Hippocampal formation (tissue), 2 donors: ENCODE data around the gene FERMT2.
"Not testable (repeated sequence)": the region's sequence is repeated elsewhere in the genome, so short reads cannot be mapped to it uniquely, and the experiment has no call there.

Experiments used
- DNase-seq, 2 donors: peaks; one replicate each; lab custom pipeline; 2025; lab: John Stamatoyannopoulos, UW

FERMT2 gene

DNA sequence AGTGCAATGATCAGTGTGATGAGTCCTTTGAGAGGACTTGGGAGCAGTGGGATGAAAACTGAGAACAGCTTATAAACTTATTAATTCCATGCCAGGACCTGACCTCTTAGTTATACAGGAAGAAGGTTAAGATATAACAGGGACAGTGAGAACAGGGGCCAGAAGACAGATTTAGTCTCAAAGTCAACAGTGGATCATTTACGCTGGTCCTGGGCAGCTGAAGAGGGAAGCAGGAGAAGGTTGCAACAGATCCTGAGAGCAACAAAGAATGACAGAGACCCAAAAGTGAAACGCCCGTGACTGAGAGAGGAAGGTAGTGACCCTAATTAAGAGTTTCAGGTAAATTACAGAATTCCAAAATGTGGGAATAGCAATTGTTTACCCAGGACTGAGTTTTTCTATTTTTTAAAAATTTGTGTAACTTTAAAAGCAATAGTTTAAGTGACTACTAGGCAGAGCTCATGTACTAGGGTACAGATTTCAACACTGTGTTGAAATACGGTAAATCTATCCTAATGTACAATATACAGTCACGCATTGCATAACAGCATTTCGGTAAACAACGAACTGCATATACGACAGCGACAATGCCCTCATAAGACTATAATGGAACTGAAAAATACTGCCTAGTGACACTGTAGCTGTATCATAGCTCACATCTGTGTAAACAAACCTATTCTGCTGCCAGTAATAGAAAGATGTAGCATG is 81.8 kb downstream of the FERMT2 start:
- DNase-seq = no peak

- not testable (repeated sequence) for DNase-seq
Observed at GRCh38 chr14:52864893-52865292, 86.0 kb downstream of the FERMT2 start.

- no peak for DNase-seq
Observed at GRCh38 chr14:52863334-52863700, 87.5 kb downstream of the FERMT2 start.

GRCh38 chr14:52862632-52863333 is 88.1 kb downstream of the FERMT2 start:
- no peak for DNase-seq

DNA sequence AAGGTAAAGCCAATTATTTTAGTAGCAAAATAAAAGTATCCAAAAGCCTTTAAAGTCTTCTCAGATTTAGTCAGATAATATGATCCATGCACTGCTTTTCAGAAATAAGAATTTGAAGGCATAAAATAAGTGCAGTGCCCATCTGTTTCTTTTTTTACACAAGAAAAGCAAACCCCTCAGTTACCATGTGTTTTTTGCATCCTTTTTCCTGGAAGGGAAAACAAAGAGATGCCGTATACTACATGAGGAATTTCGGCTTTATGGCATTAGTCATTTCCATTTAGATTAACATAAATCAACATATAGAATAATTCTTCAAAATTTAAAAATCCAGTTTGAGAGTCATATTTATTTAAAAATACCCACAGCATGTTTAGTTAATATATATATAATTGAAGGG is 89.4 kb downstream of the FERMT2 start:
- no peak for DNase-seq

DNA sequence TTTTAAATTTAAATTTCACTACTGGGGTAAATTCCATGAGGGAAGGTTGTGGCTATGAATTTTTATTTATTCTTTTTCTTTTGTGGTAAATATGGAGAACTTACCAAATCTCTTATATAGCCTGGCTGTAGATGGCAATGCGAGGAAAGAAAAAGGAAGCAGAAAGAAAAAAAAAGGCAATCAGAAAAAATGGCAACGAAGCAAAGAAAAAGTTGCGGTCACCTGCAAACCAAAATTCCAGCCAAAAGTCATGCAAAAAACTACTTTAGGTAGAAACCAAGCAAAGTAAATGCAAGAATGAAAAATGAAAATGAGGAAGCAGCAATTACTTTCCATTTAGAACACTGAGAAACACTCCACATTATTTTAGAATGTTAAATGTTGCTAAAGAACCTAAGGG is 89.9 kb downstream of the FERMT2 start:
- no peak for DNase-seq

- no peak for DNase-seq
Observed at GRCh38 chr14:52860209-52860608, 90.6 kb downstream of the FERMT2 start.

DNA sequence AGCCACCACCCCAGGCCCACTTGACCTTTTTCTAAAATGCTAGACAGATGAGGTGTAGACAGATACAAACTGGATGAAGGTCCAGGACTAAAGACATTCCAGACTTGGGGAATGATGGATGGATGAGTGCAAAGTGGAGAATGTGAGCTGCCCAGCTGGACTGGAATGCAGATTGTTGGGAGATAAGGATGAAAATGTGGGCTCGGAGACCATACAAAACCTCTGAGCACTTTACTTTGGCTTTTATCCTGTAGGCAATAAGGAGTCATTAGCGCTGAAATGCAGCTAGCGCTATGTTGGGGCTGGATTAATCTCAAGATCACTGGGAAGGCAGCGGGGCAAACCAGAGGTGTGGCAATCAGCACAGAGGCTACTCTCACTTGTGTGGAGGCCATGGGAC is 94.7 kb downstream of the FERMT2 start:
- no peak for DNase-seq

DNA sequence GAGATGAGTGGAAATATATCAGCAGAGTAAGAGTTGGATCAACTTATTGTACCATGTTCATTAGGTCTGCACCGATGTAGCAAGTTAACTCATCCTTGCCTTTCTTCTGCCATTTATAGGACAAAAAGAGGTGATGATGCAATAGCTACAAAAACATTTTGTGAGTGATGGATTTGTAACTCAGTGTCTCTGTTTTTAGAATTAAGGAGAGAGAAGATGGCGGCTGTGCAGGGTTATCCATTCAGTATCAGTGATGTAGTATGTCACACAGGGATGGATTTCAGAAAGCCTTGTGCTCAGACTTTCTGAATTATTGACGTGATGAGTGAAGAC is 97.4 kb downstream of the FERMT2 start:
- DNase-seq = no peak

DNA sequence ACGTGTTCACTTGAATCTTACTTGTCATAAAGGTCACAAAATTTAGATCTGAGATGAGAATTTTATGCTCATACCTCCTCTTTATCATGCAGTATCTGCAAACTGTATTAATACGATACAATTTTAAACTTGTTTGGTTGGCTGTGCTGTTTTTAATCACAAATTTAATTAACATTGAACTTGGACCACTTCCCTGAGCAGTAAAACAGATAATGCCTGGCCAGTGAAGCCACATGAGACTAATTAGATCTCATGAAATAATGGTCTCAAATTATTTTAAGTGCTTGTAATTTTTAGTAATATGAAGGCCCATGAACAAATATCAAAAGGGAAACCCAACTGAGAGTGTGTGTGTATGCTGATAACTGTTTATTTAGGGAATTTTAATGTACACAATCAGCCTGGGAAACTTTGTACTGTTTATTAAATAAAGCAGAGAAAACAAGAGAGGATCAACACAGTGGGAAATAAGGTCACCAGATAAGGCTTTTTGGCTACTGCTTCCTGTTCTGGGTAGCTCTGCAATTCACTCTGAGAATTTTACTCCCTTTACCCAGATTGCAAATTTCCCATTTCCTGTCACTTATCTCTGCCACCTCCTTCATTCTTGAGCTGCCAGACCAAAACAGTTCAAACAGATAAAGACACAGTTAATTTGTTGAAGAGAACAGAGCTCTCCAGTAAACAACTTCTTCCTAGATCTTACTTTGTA is 97.9 kb downstream of the FERMT2 start:
- no peak for DNase-seq

DNA sequence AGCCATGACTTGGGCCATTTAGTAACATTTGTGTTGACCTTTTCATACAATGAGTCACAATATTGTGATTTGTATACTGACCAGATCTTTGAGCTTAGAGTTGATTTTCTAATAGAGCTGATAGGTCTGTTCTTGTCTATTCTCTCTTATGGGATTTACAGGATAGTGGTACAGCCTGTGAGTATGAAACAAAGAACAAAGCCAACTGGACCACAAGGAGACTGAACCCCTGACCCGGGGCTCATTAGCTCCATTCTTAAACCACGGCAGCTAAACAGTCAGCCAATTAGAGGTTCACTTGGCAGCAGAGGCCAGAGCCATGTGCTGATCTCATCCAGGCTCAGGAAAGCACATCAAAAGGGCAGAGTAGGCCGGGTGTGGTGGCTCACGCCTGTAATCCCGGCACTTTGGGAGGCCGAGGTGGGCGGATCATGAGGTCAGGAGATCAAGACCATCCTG is 100.4 kb downstream of the FERMT2 start:
- DNase-seq = no peak

GRCh38 chr14:52848626-52849025 is 102.2 kb downstream of the FERMT2 start:
- DNase-seq = no peak

- DNase-seq = no peak
Observed at GRCh38 chr14:52846591-52846990, 104.3 kb downstream of the FERMT2 start.

- DNase-seq = no peak
Observed at GRCh38 chr14:52845081-52845480, 105.8 kb downstream of the FERMT2 start.

DNA sequence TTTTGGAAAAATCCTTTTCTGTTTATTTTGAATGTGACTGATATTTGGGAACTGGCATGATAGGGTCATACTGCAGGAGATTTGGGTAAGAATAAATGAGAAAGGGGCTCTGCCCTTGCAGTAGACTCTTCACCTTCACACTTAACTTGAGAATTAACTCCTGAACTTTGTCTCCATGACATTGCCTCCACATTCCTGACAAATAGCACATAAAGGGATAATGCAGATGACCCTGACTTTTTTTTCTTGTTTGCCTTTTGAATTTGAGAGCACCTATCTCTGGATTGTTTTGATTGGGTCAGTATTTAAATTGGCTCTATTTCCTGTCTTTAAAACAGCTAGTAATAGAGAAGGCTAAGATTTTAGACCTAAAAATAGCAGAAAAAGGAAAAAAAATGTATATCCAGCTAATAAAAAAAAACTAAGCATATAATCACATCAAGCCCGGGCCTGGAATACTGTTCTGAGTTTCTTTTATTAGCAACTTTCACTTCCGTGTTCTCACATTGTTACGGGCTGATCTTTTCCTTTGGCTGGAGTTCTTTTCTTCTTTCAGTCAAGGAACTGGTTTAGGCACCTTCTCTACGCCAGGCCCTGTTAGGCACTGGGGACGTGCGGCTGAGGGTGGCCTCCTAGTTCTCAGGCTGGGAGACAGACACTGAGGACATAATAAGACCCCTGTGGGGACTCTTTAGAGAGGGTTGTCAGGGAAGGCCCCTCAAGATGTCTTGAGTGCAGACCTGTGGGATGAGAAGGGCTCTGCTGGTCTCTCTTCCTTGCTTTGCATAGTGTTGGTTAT is 106.4 kb downstream of the FERMT2 start:
- no peak for DNase-seq

DNA sequence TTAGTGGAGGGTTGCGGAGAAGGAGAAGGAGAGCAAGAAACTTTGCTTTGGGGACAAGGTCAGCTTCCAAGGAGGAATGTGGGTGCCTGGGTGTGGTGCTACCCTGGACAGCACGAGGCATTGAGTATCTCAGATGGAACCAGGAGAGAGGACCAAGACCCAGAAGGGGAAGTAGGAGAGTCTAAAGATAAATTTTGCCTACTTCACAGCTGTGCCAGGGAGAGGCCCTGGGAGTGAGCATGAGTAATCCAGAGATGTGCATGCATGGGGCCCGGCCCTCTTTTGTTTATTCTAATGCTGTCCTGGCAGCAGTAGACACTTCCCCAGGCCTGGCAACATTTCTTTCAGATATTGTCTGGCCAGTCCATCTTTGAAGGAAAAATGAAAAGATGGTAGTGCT is 110.0 kb downstream of the FERMT2 start:
- DNase-seq = peak in 1 of 2 donors; percentile 34

- DNase-seq = no peak
Observed at GRCh38 chr14:52837451-52837850, 113.4 kb downstream of the FERMT2 start.

- DNase-seq = no peak
Observed at GRCh38 chr14:52836063-52836462, 114.8 kb downstream of the FERMT2 start.

DNA sequence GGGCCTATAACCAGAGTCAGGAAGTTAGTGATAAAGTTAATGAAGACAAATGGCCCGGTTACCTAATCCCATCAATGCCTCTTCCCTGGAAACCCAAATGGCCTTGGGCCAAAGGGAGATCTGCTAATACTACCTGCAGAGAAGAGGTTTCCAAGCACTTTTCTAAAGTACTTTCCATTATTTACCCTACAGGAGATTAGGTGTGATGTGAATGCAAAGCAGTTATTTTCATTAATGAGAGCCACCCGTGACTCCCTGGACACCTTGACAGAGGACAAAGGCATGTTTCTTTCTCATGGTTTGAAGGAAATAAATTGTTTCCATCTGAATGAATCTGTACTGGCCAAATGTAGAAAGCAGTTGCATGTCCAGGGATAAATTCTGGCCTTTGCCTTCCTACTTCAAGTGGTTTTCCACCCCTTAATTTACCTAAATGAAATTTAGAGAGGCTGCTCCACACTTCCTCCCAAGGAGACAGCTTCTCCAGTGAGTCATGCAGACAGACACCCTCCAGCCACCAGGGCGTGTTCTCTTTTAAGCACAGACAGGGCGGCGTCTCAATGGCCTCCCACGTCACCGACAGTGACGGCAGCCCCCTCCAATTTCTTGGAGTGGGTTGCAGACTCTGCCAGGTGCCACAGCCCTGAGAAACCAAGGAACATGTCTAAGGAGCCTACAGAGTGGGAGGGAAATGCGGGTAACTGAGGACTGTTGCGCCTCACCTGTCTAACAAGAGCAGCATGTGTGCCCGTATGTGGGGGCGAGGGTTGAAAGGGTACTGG is 115.5 kb downstream of the FERMT2 start:
- no peak for DNase-seq

DNA sequence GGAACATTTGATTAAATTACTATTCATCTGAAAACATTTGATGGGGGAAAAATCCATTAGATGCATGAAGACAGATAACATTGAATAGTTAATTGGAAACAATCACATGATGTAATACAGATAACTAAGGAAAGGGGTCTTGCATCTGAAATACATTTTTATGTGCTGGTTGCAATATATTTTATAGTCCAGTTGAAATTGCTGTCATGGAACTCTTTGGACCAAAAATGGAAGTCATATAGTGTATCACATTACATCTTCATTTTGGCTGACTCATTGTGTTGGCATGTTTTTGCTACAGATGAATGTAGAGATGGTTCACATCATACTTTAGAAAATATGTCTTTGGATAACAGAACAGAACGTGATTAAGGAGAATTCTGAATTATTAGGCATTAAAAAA is 116.4 kb downstream of the FERMT2 start:
- DNase-seq = no peak

- DNase-seq = no peak
Observed at GRCh38 chr14:52833891-52834290, 117.0 kb downstream of the FERMT2 start.
